ACHN (cell line): ENCODE results near the gene ASTL.

Experiments used
- DNase-seq: peaks from one replicate; pipeline ENCODE4 v3.0.0-alpha.2; 2015
- in situ Hi-C: cut with HindIII; loops from 2 replicates; pipeline ENCODE4 v1.10.0; 2017; ENCODE audit warnings: low sequenced_read_pairs, low pct_ligation_motif_present, low pct_unique_long_range_greater_than_20kb

Gene ASTL

DNA sequence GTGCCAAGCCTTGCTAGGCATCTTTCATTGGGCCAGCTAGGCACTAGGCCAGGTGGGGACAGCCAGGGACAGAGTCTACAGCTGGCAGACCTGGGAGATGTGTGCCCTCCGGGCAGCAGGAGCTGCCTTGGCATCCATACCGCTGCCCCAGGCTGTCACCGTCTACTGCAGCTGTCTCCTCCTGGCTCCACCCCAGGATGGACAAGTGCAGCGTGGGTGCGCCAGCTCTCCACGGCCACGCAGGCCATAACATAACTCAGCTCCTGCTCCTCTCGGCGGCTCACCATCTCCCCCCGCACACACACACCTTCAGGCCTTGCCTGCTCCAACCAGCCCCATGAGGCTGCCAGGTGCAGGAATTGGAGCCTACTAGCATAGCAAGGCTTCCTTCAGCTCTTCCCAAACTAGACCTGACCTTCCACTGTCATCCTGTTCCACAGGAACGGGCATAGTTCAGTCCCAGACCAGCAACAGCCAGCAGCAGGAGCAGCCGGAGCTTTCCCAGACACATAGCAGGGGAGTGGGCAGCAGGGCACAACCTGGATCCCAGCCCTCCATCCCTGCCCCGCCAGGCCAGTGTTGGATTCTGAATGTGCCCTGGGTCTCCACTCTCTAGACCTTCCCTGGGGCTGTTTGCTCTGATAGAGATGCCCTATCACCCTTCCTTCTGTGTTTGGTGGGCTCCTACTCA lies 19.5 kb downstream of the ASTL start:
- in situ Hi-C loops, result no loop called here
- no peak for DNase-seq

- peak; percentile 8 for DNase-seq
- in situ Hi-C loops, result no loop called here
Observed at GRCh38 chr2:96117701-96118588, 20.4 kb downstream of the ASTL start.

- in situ Hi-C loops, result no loop called here
- DNase-seq, result peak; percentile 55
Observed at GRCh38 chr2:96116879-96117533, 21.3 kb downstream of the ASTL start.

DNA sequence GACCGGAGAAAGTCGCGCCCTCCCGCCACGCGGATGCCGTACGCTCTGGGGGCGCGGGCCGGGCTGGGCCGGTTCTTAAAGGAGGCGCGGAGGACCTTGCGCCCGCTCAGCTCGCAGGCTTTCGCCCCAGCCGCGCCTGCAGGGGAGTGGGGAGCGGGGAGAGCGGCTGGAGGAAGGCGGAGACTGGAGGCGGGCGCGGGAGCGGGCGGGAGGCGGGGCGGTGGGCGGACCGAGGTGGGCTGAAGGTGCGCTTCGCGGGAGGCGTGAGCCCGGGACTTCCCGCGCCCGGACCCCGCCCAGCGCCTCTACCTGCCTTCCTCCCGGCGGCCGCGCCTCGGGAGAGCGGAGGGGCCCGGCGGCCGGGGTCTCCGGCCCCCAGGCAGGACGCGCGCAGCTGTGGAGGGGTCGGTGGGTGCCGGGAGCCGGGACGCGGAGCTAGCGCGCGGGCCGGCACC lies 21.9 kb downstream of the ASTL start, which contains the start of gene ADRA2B:
TSS of gene ADRA2B (minus strand) at position 148 of the 455 bp plus-strand sequence. CDS start 422 bp downstream, outside the sequence.
- in situ Hi-C loops, result no loop called here
- DNase-seq, result peak; percentile 29

- no peak for DNase-seq
- in situ Hi-C loops, result no loop called here
Observed at GRCh38 chr2:96115631-96116423, 22.5 kb downstream of the ASTL start.

DNA sequence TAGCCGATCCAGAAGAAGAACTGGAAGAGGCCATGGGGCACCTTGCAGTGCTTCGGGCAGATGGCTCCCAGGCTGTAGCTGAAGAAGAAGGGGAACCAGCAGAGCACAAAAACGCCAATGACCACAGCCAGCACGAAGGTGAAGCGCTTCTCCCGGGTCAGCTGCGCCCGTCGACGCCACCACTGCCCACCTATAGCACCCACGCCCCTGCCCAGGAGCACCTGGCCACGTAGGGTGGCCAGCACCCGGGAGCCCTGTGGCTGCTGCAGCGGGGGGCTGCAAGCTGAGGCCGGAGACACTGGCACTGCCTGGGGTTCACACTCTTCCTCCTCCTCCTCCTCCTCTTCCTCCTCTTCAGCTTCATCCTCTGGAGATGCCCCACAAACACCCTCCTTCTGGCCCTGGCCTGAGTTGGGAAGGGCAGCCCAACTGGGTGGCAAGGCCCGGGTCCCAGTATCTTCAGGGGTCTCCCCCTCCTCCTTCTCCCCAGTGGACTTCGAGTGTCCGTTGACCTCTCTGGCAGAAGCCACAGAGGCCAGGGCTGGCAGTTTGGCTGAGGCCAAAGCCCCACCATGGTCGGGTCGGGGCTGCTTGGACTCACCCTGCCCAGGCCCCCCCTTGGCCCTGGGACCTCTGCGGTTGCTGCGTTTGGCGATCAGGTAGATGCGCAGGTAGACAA lies 23.3 kb downstream of the ASTL start:
- DNase-seq, result no peak
- in situ Hi-C loops, result no loop called here

- in situ Hi-C loops, result no loop called here
- DNase-seq, result no peak
Observed at GRCh38 chr2:96114546-96114902, 23.8 kb downstream of the ASTL start.

DNA sequence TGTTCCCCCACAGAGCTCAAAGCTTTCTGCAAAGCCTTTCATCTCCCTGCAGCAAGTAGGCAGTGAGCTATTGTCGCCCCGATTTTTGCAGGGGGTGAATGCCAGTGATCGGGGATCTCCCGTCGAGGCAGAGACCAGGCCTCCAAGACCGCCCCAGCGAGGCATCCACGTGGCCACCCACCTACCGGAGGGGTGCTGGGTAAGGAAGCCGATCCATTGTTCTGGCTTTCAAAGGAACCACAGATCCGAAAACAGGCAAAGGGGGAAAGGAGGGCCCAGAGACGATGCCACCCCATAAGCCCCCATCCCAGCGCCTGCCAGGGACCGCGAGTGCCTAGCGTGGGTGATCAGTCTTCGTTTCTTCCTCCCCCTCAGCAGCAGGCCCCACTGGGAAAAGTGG lies 24.4 kb downstream of the ASTL start:
- in situ Hi-C loops, result no loop called here
- no peak for DNase-seq

DNA sequence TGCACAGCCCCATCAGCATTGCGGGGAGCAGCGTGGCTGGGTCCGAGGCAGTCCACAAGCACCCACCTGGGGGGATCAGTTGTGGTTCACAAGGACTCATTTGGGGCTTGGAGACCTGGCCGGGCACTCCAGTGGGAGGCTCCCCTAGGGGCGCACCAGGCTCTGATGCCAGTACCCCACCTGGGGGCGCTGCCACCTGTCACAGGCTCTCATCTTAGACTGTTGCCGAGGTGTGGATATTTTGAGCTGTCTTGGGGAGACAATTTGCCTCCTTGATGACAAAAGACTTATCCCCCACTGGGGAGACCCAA lies 25.0 kb downstream of the ASTL start:
- in situ Hi-C loops, result no loop called here
- no peak for DNase-seq

- DNase-seq, result no peak
- in situ Hi-C loops, result no loop called here
Observed at GRCh38 chr2:96112501-96113366, 25.6 kb downstream of the ASTL start.

DNA sequence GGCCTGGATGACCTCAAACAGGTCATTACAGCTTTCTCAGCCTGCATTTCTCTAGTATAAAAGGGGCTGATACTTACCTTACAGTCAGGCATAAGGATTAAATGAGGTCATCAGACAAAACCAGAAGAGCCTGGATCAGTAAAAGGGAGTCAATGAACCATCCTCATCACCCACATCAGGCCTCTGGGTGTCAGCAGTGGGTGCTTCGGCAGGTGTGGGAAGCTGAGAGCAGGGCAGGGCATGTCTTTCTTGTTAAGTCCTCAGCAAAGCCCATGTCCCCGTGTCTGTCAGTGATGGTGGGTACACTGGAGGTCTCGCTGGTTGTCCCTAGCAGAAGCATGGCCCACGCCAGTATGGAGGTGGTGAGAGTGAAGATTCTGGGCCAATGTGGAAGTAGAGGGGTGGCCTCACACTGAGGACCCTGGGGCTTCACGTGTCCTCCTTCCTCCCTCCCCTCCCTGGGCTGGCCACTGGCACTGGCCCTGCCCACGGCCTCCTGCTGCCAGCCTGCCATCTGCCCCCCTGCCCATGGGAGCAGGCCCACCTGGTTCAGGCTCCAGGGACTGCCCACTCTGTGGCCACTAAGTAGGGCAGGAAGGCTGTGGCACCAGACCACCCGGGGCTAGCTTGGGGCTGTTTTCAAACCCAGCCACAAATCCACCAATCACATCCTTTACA lies 26.3 kb downstream of the ASTL start:
- DNase-seq, result no peak

DNA sequence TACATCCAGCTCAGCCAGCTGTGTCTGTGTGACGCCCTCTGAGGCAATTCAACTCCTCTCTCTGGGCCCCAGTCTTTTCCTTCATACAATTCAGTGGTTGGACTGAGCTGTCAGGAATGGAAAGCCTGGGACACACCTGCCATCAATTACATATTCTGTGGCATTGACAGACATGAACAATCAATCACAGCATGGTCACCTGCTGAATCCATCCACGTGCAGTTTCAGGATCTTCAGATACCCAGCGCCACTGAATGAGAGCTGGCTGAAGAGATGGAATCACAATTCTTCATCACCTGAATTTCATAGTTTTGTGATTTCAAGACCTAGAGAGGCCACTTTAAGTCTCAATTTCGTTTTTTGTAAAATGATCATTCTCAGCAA lies 27.1 kb downstream of the ASTL start:
- in situ Hi-C loops, result no loop called here
- no peak for DNase-seq

More for the DNA sequence above, 26.3 kb downstream of the ASTL start:
- in situ Hi-C loops, result no loop called here

GRCh38 chr2:96110621-96111256 lies 27.6 kb downstream of the ASTL start:
- DNase-seq, result no peak
- in situ Hi-C loops, result no loop called here

DNA sequence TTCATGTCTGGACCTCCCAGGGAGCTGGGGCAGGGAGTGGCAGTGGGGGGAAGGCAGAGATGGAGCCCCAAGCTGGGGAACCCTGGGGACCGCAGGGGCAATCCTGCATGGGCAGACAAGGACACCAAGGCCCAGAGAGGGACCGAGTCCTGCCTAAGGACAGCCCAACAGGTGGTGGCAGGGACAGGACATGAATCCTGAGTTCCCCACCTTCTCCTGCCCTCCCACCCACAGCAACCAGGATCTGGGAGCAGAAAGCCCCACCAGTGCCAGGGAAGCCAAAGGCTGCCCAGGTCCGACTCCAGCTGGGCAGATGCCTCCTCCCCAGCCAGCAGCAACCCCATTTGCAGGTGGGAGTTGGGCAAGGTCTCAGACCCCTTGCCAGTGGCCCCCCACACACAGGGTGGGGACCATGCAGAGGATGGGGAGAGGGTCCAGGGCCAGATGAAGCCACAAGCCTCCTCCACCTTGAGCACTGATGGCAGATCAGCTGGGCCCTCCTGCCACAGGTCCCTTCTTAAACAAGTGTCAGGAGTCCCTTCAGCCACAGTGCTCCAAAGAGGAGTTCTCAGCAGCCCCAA lies 28.3 kb downstream of the ASTL start:
- DNase-seq, result no peak
- in situ Hi-C loops, result no loop called here

DNA sequence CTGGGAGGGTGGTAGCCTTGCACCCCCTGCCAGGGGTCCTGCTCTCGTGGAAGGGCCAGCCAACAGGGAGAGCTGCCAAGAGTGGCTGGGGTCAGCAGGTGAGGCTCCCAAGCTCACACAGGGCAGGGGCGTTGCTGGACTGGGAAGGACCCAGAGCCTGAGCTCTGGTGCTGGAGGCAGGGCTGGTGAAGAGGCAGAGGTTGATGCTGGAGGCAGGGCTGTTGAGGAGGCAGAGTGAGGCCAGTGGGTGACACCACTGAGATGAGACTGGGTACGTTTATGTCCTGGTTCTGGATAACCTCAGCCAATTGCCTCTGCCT lies 29.0 kb downstream of the ASTL start:
- in situ Hi-C loops, result no loop called here
- DNase-seq, result no peak
